ENCODE results near the gene PDE4B. TPM values are rescaled to one million over a fixed set of nuclear protein-coding genes. Genes with fewer than 3 reads are reported as not detected.

The PDE4B gene
- total RNA-seq, 4 donors from 2014 or later, result 5.2 to 16.6 (median 9.6) TPM

- Histone ChIP-seq H3K4me1 (no peaks in the 10 kb centered on the region), H3K36me3 (no peaks in the 10 kb centered on the region), H3K9me3 (no peaks in the 10 kb centered on the region), H3K27ac (no peak overlapping the region), H3K27me3 (no peaks in the 10 kb centered on the region), H3K4me3 (no peak overlapping the region)
- TF ChIP-seq CTCF (IDR thresholded peaks at IDR 0.05) (no peak), POLR2A (IDR thresholded peaks at IDR 0.05) (no peak)
- 85 to 96% methylated on average over 1 of the region's 1 CpG for WGBS, 2 donors
- no peak for DNase-seq (ENCODE audit: low spot score in 2 of 2)
Measured at GRCh38 chr1:66159800-66160199, 367.1 kb downstream of the PDE4B start.

- TF ChIP-seq POLR2A (IDR thresholded peaks at IDR 0.05), result no peak
- TF ChIP-seq CTCF (IDR thresholded peaks at IDR 0.05), result no peak
- no peak for TF ChIP-seq EP300 (IDR thresholded peaks at IDR 0.05)
- Histone ChIP-seq H3K36me3 (no peaks in the 10 kb centered on the region), H3K4me1 (no peaks in the 10 kb centered on the region), H3K27ac (no peak overlapping the region), H3K4me3 (no peak overlapping the region), H3K27me3 (no peaks in the 10 kb centered on the region), H3K9me3 (no peaks in the 10 kb centered on the region)
- WGBS, 2 donors, result 75 to 91% methylated on average over 1 of the region's 1 CpG
- DNase-seq (ENCODE audit: low spot score in 2 of 2), result no peak
Measured at GRCh38 chr1:66160719-66161118, 368.0 kb downstream of the PDE4B start.

- no peaks in the 10 kb centered on the region for H3K4me1 ChIP-seq
- 74 to 81% methylated on average over 3 of the region's 3 CpGs for WGBS, 2 donors
Measured at GRCh38 chr1:66166753-66167152, 374.1 kb downstream of the PDE4B start.

GRCh38 chr1:66167267-66167666 is 374.6 kb downstream of the PDE4B start:
- Histone ChIP-seq H3K36me3 (no peaks in the 10 kb centered on the region), H3K9me3 (no peaks in the 10 kb centered on the region), H3K4me1 (no peaks in the 10 kb centered on the region), H3K4me3 (no peak overlapping the region), H3K27ac (no peak overlapping the region), H3K27me3 (no peaks in the 10 kb centered on the region)
- no peak for DNase-seq (ENCODE audit: low spot score in 2 of 2)
- TF ChIP-seq POLR2A (IDR thresholded peaks at IDR 0.05), result no peak
- no peak for TF ChIP-seq CTCF (IDR thresholded peaks at IDR 0.05)
- TF ChIP-seq EP300 (IDR thresholded peaks at IDR 0.05), result no peak

More at GRCh38 chr1:66166753-66167152, 374.1 kb downstream of the PDE4B start:
- Histone ChIP-seq H3K36me3 (no peaks in the 10 kb centered on the region), H3K4me3 (no peak overlapping the region), H3K9me3 (no peaks in the 10 kb centered on the region), H3K27ac (no peak overlapping the region), H3K27me3 (no peaks in the 10 kb centered on the region)
- no peak for TF ChIP-seq CTCF (IDR thresholded peaks at IDR 0.05)
- TF ChIP-seq EP300 (IDR thresholded peaks at IDR 0.05), result no peak
- TF ChIP-seq POLR2A (IDR thresholded peaks at IDR 0.05), result no peak
- DNase-seq (ENCODE audit: low spot score in 2 of 2), result no peak

GRCh38 chr1:66168467-66168887 is 375.8 kb downstream of the PDE4B start:
- 50 to 57% methylated on average over 5 of the region's 5 CpGs for WGBS, 2 donors

More at GRCh38 chr1:66168467-66168887, 375.8 kb downstream of the PDE4B start:
- H3K27ac ChIP-seq, result no peak overlapping the region
- no peaks in the 10 kb centered on the region for H3K4me1 ChIP-seq
- no peaks in the 10 kb centered on the region for H3K27me3 ChIP-seq
- H3K9me3 ChIP-seq, result no peaks in the 10 kb centered on the region
- no peaks in the 10 kb centered on the region for H3K36me3 ChIP-seq
- DNase-seq (ENCODE audit: low spot score in 2 of 2), result no peak
- no peak overlapping the region for H3K4me3 ChIP-seq
- TF ChIP-seq EP300 (IDR thresholded peaks at IDR 0.05) (no peak), POLR2A (IDR thresholded peaks at IDR 0.05) (no peak), CTCF (IDR thresholded peaks at IDR 0.05) (no peak)
